Endodermal cell (in vitro differentiated cells): Measurements from ENCODE around the gene ELOVL7. TPM values are rescaled to one million over a fixed set of nuclear protein-coding genes. Genes with fewer than 3 reads are reported as not detected.

Source experiments
- DNase-seq: peaks from one replicate; pipeline ENCODE4 v3.0.0-alpha.2; 2017
- H3K27ac ChIP-seq: 2 replicates; pipeline ENCODE4 v1.5.1; 2013; ENCODE audit warnings: mild to moderate bottlenecking, low read depth, low read length, moderate library complexity
- H3K27me3 ChIP-seq: 2 replicates; pipeline ENCODE4 v1.6.1; 2013; ENCODE audit warnings: mild to moderate bottlenecking, low read length, moderate library complexity; ENCODE audit not compliant: insufficient read depth, control insufficient read depth, poor library complexity, severe bottlenecking
- H3K36me3 ChIP-seq: 2 replicates; pipeline ENCODE4 v1.7.0; 2013; ENCODE audit warnings: mild to moderate bottlenecking, low read length, moderate library complexity; ENCODE audit not compliant: control insufficient read depth, insufficient read depth
- H3K4me1 ChIP-seq: one replicate; pipeline ENCODE4 v1.7.0; 2013; ENCODE audit warnings: low read length; ENCODE audit not compliant: control insufficient read depth, insufficient read depth
- H3K4me3 ChIP-seq: 2 replicates; pipeline ENCODE4 v1.5.1; 2013; ENCODE audit warnings: mild to moderate bottlenecking, low read length, moderate library complexity
- H3K9ac ChIP-seq: 2 replicates; pipeline ENCODE4 v1.6.1; 2013; ENCODE audit warnings: mild to moderate bottlenecking, low read length, moderate library complexity; ENCODE audit not compliant: poor library complexity, severe bottlenecking; ENCODE audit errors: extremely low read depth
- H3K9me3 ChIP-seq: 2 replicates; pipeline ENCODE4 v1.6.1; 2013; ENCODE audit warnings: mild to moderate bottlenecking, low read length, moderate library complexity; ENCODE audit not compliant: control insufficient read depth
- H3K27ac Mint-ChIP-seq: 2 replicates; pipeline ENCODE4 v1.8.0; 2020; ENCODE audit warnings: mixed read lengths
- H3K27me3 Mint-ChIP-seq: 2 replicates; pipeline ENCODE4 v1.8.0; 2021; ENCODE audit warnings: mild to moderate bottlenecking, mixed read lengths; ENCODE audit not compliant: insufficient read depth
- H3K36me3 Mint-ChIP-seq: 2 replicates; pipeline ENCODE4 v1.8.0; 2020; ENCODE audit warnings: low read depth, mixed read lengths
- H3K4me1 Mint-ChIP-seq: 2 replicates; pipeline ENCODE4 v1.8.0; 2020; ENCODE audit warnings: mixed read lengths
- H3K4me3 Mint-ChIP-seq: 2 replicates; pipeline ENCODE4 v1.8.0; 2020; ENCODE audit warnings: mild to moderate bottlenecking, moderate library complexity, mixed read lengths
- H3K9me3 Mint-ChIP-seq: 2 replicates; pipeline ENCODE4 v1.8.0; 2020; ENCODE audit warnings: mild to moderate bottlenecking, mixed read lengths
- WGBS, 2 experiments: methylation state at CpG; one replicate each; pipeline versions ENCODE4 v1.1.5 to v1.1.7; 2013; ENCODE audit warnings: missing lambda C conversion rate in 2 of 2, mixed read lengths in 1 of 2; ENCODE audit not compliant: insufficient coverage in 1 of 2, insufficient read length in 1 of 2; 5-methylcytosine and 5-hydroxymethylcytosine counted together
- total RNA-seq, 2 donors: library from RNA; stranded (reverse); fragmentation: NEBNext Ultra II Directional in 1 of 2; extraction: Animal tissue kit (Norgen Biotek cat#: 25700) in 1 of 2; gene quantifications; 2 replicates in 1 of 2; 3 replicates in 1 of 2; pipeline ENCODE4 v1.2.1, GENCODE V29; 2021
- TF ChIP-seq, protein P1 (sequence below): fragments of 200-600 bp; sonication (generic); conservative IDR thresholded peaks from 2 replicates; pipeline ENCODE4 v1.5.0; 2021; ENCODE audit warnings: antibody characterized with exemption, mild to moderate bottlenecking

The ELOVL7 gene
- total RNA-seq, 2 donors from 2014 or later: 3.5 to 6.5 TPM

DNA sequence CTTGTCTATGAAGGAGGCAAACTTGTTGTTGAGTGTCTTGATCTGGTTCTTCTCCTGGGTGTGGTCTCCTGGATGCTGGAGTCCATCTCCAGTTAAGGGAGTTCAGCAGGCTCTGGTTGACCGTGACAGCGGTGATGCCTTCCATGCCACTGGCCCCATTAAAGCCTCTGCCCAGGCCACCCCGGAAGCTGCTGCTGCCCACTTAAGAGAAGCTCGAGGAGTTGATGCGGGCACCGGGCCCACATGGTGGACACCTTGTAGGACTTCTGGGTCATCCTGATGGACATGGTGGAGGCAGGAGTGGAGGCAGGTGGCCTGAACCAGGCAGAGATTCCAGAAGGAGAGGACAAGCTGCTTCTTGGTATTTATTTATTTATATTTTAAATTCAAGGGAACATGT is 99.4 kb downstream of the ELOVL7 start:
- Mint-ChIP-seq H3K36me3 (no peaks in the 10 kb centered on the region), H3K4me3 (no peak overlapping the region), H3K27ac (no peak overlapping the region), H3K27me3 (no peaks in the 10 kb centered on the region), H3K4me1 (peaks cover 1% of the 10 kb centered on the region), H3K9me3 (peaks cover 9% of the 10 kb centered on the region)
- Histone ChIP-seq H3K27me3 (no peaks in the 10 kb centered on the region), H3K4me1 (no peaks in the 10 kb centered on the region), H3K36me3 (no peaks in the 10 kb centered on the region), H3K9me3 (peaks cover 17% of the 10 kb centered on the region), H3K27ac (no peak overlapping the region), H3K4me3 (no peak overlapping the region), H3K9ac (no peak overlapping the region)
- WGBS, 2 experiments: 95% methylated on average over 6 of the region's 6 CpGs; no CpG with 5 or more reads in 1 of the 2 experiments
- no peak for DNase-seq
- TF ChIP-seq, protein P1, sequence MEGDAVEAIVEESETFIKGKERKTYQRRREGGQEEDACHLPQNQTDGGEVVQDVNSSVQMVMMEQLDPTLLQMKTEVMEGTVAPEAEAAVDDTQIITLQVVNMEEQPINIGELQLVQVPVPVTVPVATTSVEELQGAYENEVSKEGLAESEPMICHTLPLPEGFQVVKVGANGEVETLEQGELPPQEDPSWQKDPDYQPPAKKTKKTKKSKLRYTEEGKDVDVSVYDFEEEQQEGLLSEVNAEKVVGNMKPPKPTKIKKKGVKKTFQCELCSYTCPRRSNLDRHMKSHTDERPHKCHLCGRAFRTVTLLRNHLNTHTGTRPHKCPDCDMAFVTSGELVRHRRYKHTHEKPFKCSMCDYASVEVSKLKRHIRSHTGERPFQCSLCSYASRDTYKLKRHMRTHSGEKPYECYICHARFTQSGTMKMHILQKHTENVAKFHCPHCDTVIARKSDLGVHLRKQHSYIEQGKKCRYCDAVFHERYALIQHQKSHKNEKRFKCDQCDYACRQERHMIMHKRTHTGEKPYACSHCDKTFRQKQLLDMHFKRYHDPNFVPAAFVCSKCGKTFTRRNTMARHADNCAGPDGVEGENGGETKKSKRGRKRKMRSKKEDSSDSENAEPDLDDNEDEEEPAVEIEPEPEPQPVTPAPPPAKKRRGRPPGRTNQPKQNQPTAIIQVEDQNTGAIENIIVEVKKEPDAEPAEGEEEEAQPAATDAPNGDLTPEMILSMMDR: no peak

DNA sequence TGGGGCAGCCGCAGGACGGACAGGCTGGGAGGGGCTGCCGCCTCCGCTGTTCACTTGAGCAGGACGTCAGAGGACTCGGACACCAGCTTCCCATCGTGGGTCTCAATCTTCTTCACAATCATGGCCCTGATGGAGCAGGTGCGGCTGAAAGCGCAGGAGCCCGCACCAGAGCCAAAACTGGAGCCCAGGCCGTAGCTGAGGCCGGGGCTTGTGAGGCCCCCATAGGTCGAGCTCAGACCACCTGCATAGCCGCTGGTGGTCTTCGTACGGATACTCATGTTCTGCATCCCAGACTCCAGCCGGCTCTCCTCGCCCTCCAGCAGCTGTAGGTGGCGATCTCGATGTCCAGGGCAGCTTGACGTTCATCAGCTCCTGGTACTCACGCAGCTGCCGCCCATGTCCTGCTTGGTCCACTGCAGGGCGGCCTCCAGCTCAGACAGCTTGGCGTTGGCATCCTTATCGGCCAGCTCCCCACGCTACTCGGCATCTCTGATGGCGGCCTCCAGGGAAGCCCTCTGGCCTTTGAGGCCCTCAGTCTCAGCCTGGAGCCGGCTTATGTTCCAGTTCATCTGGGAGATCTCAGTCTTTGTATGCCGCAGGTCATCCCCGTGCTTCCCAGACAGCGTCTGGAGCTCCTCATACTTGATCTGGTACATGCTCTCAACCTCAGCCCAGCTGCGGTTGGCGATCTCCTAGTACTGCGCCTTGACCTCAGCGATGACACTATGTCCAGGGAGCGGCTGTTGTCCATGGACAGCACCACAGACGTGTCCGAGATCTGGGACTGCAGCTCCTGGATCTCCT is 100.4 kb downstream of the ELOVL7 start:
- Histone ChIP-seq H3K27me3 (no peaks in the 10 kb centered on the region), H3K4me1 (no peaks in the 10 kb centered on the region), H3K4me3 (no peak overlapping the region), H3K27ac (no peak overlapping the region), H3K36me3 (no peaks in the 10 kb centered on the region), H3K9ac (no peak overlapping the region), H3K9me3 (peaks cover 23% of the 10 kb centered on the region)
- TF ChIP-seq, protein P1: no peak
- DNase-seq: no peak
- H3K27me3 Mint-ChIP-seq: no peaks in the 10 kb centered on the region
- H3K36me3 Mint-ChIP-seq: no peaks in the 10 kb centered on the region
- no peak overlapping the region for H3K4me3 Mint-ChIP-seq
- WGBS, 2 experiments: 94 to 96% methylated on average over 32 to 40 of the region's 40 CpGs
- no peak overlapping the region for H3K27ac Mint-ChIP-seq
- peaks cover 9% of the 10 kb centered on the region for H3K9me3 Mint-ChIP-seq
- H3K4me1 Mint-ChIP-seq: peaks cover 1% of the 10 kb centered on the region

DNA sequence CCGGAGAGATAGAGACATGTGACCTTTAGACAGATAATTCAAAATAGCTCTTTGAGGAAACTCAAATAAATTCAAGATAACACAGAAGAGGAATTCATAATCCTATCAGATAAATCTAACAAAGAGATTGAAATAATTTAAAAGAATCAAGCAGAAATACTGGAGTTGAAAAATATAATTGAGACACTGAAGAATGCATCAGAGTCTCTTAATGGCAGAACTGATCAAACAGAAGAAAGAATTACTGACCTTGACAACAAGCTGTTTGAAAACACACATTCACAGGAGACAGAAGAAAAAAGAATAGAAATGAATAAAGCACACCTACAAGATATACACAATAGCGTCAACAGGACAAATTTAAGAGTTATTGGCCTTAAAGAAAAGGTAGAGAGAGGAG is 103.7 kb downstream of the ELOVL7 start:
- H3K9me3 ChIP-seq: peaks cover 23% of the 10 kb centered on the region
- Mint-ChIP-seq H3K36me3 (no peaks in the 10 kb centered on the region), H3K4me3 (no peak overlapping the region), H3K4me1 (peaks cover 17% of the 10 kb centered on the region), H3K27me3 (no peaks in the 10 kb centered on the region), H3K9me3 (peaks cover 11% of the 10 kb centered on the region), H3K27ac (no peak overlapping the region)
- no peak for DNase-seq
- no peaks in the 10 kb centered on the region for H3K4me1 ChIP-seq
- H3K4me3 ChIP-seq: no peak overlapping the region
- WGBS, 2 experiments: 100% methylated on average over 1 of the region's 2 CpGs
- no peaks in the 10 kb centered on the region for H3K27me3 ChIP-seq
- no peak overlapping the region for H3K9ac ChIP-seq
- TF ChIP-seq, protein P1: no peak
- no peak overlapping the region for H3K27ac ChIP-seq
- H3K36me3 ChIP-seq: no peaks in the 10 kb centered on the region
